H54 (cell line): ENCODE data around the gene ZFP64.
"Not testable (repeated sequence)": the region's sequence is repeated elsewhere in the genome, so short reads cannot be mapped to it uniquely, and the experiment has no call there.

Experiments
- DNase-seq: peaks from one replicate; pipeline ENCODE4 v3.0.0; 2011; ENCODE audit warnings: low spot score, mixed read lengths; ENCODE audit not compliant: insufficient read length
- FAIRE-seq: peaks from 3 replicates; lab custom pipeline; 2011; peaks lifted over from hg19 to GRCh38; lab: Jason Lieb, UNC
- POLR2A ChIP-seq: IDR thresholded peaks from 2 replicates; pipeline ENCODE4 v1.6.1; 2011; ENCODE audit warnings: low read depth, mild to moderate bottlenecking, low read length

The ZFP64 gene

DNA sequence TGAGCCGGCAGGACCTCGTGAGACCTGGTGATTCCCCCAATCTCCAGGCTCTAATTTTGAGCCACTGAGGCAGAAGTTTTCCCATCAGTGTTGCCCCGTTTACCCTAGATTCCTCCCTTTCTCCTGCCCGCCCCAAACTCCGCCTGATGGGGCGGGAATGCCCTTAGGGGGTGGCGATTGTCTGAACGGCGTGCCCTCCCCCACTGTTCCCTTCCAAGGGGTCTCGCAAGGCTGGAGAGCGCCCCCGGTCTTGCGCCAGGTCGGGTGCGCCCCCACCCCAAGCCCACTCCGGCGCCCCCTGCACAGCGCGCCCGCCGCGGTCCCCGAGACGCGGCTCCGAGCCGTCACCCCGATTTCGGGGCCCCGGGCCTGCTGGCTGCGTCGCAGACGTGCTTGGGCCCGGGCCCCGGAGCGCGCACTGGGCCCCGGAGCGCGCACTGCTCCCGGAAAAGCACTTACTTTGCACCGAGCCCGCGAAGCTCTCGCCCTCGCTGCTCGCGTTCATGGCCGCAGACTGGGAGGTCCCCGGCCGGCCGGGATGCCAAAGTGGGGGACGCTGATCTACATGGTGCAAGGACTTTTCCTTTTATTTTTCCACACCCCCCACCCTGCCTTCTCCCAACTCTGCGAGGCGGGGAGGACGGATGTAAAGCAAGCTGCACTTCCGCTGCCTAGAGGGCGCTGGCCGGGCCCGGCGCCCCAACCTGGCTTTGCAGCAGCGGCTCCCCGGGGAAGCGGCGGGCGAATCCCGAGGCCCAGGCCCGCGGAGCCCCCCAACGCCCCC, at the start of gene ZFP64:
Gene ZFP64, minus strand, starts transcription at position 648 of the 784 bp plus-strand sequence. Its CDS starts 143 bp downstream, at position 505.
- peak; percentile 76 for DNase-seq
- FAIRE-seq = no peak
- TF ChIP-seq POLR2A = no peak; the same call in 1 of the 2 replicates

DNA sequence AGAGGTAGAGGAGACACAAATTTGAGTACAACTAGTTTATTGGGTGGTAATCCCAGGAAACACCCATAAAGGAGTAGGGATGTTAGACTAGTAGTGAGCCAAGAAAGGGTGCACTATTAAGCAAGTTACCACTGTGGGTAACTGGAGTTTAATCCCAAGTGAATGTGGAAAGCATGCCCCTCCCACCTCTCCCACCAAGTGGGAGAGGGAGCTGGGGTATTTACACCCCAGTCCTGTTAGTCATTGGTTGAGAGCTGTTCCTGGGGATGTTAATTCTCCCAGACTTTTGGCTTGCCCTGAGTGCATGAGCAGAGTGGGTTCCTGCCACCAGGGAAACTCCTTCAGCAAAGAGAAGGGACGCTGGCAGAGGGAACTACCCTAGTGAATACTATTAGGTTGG, 49.2 kb upstream of the ZFP64 start:
- FAIRE-seq = no peak
- DNase-seq = no peak
- no peak for TF ChIP-seq POLR2A

DNA sequence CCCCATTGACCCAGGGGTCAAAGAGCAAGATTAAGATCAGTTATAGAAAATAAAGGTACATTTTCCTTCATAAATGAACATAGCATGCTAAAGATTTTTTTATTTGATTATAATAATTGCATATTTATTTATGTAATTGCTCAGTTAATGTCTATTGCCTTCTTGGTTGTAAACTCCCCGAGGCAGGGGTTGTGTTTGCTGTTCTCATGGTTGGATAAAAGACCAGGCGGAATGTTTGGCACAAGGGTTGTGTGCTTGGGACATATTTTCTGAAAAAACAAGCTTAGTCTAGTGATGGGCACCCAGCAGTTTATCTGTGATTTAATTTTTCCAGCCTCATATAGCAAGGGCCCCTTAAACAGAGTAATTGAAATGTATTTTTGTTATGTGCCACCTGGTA, 47.5 kb upstream of the ZFP64 start:
- FAIRE-seq (no peak), DNase-seq (no peak)
- no peak for TF ChIP-seq POLR2A

DNA sequence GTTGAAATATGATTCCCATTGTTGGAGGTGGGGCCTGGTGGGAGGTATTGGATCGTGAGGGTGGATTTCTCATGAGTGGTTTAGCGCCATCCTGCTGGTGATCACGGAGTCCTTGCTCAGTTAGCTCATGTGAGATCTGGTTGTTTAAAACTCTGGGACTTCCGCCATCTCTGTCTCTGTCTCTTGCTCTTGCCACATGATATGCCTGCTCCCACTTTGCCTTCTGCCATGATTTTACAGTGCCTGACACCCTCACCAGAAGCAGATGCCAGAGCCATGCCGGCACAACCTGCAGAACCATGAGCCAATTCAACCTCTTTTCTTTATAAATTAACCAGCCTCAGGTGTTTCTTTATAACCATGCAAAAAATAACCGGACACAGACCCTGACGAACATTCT, 44.7 kb upstream of the ZFP64 start:
- DNase-seq = no peak
- FAIRE-seq = no peak
- TF ChIP-seq POLR2A = no peak

DNA sequence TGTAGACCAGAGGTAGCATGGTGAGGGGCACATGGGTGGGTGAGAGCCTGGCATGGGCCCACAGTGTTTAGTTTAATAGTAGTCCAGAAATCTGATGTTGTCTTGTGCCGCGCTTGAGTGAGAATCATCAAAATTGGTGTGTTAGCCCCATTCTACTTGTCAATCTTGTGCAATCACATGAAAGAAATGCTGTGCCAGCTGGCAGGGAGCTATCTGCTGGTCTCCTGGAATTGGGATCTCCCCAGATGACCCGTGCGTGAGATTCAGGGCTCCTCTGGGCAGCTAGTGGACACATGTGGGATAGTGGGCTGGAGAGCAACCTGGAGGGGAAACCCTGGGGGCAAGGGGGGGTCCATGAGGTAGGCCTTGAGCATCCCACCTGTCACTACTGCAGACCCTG, 43.5 kb upstream of the ZFP64 start:
- no peak for DNase-seq
- no peak for FAIRE-seq
- no peak for TF ChIP-seq POLR2A

DNA sequence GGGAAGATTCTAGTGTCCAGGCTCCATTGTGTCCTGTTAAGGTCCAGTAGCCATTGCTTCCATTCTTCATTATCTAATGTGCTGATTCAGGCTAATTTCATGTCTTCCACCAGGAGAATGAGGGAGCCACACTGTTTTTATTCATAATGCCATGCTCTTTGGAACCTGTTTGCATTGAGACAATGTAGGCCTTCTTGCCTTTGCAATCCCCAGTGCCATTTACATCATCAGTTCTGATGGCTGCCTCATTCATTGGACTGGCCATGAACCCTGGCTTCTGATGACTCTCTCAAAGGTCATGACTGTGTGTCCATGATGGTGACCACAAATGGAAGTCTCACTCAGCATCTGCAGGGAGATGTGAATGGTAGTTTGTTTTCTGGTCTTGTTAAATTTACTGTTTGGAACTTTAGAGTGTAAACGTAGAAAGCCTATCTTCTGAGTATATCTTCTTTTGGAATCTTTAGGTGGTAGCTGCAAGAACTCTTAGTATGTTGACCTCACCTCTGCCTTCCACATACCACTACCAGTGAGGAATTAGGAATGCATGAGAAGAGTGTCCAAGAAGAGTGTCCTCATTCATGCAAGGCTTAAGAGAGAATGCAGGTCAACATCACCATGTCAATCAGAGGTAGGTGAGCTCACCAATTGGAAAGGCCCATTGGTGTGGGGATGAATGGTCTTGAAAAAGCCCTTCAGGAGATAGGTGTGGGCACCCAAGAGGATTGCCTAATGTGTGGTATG, 42.9 kb upstream of the ZFP64 start:
- FAIRE-seq (no peak), DNase-seq (no peak)
- no peak for TF ChIP-seq POLR2A

DNA sequence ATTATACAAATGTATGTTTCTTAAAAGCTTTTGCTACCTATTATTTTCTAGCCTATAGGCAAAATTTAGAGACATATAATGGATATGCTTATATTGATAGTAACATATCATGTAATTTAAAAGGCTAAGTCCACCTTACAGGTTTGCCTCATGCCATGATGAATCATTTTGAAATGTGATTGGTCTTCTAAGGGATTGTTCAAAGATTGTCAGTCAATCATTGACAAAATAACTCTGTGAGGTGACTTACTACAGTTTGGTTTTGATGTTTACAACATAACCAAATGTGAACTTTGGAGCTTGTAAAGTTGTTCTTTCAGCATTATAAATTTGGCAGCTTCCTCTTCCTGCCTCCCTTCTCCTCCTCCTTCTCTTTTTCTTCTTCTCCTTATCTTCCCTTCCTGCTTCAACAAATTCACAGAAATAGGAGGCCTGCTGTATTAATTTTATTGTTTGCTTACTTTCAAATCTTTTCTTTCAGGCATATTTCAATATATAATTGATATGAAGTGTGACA, 39.7 kb upstream of the ZFP64 start:
- FAIRE-seq = no peak
- no peak for DNase-seq
- no peak for TF ChIP-seq POLR2A

DNA sequence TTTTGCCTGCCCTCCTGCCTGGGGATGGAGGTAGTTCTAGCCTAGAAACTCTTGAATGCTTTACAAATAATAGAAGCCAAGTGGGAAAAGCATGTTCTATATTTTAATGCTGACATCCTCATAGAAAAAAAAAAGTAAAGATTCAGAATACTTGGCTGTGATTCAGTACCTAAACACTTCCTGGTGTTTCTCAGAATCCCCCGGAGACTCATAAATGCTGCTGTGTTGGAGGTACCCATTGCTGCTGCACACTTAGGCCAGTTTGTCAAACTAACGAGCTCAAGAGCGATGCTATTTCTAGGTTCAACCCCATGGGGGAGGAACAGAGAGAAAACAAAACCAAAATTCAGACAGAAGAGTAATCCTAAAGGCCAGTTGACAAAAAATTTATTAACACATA, 38.8 kb upstream of the ZFP64 start:
- FAIRE-seq (no peak), DNase-seq (no peak)
- TF ChIP-seq POLR2A = no peak

DNA sequence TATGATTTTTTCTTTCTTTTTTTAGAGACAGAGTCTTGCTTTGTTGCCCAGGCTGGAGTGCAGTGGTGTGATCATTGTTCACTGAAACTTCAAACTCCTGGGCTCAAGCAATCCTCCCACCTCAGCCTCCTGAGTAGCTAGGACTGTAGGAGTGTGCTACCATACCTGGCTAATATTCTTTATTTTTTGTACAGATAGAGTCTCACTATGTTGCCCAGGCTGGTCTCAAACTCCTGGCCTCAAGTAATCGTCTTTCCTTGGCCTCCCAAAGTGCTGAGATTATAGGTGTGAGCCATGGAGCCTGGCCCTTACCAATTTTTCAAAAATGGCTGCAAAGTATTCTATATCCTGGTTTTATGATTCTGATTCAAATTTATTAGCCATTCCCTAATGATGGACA, 37.8 kb upstream of the ZFP64 start:
- FAIRE-seq, DNase-seq: not testable (repeated sequence)

DNA sequence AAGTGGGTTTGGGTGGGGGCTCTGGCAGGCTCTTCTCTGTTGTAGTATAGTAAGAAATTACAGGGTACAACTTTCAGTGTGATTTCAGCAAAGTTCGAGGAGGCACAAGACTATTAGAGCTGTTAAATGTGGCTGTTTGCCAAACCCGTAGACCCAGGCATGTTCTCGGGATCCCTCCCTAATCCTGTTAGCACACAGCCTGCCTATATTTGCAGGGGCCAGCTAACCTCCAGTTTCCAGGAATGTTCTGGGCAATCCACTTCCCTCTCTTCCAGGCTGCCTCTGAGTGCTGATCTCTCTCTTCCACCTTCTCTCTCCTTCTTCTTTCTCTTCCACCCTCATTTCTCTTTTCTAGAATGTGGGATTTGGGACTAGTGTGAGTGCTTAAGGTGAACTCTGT, 34.8 kb upstream of the ZFP64 start:
- DNase-seq (no peak), FAIRE-seq (no peak)
- no peak for TF ChIP-seq POLR2A

DNA sequence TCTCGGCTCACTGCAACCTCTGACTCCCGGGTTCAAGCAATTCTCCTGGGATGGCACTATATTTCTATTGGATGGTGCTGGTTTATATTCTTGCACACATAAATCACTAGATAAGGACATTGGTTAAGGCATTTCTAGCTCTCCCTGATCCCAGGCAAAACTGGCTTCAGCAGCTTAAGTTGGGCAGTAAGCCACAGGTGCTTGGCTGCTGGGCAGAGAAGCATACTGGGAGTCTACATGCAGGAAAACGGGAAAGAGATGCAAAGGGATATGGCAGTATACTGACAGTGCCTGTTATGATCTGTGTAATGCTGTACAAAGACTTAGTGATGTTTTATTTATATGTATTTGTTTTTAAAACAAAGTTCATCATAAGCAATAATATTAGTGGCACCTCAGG, 33.3 kb upstream of the ZFP64 start:
- DNase-seq (no peak), FAIRE-seq (no peak)
- TF ChIP-seq POLR2A = no peak

DNA sequence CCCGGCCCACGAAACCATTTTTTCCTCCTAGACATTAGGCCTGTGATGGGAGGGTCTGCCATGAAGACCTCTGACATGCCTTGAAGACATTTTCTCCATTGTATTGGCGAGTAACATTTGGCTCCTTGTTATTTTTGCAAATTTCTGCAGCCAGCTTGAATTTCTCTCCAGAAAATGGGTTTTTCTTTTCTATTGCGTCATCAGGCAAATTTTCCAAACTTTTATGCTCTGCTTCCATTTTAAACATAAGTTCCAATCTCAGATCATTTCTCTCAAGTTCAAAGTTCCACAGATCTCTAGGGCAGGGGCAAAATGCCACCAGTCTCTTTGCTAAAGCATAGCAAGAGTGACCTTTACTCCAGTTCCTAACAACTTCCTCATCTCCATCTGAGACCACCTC, 29.8 kb upstream of the ZFP64 start:
- DNase-seq, FAIRE-seq: not testable (repeated sequence)

DNA sequence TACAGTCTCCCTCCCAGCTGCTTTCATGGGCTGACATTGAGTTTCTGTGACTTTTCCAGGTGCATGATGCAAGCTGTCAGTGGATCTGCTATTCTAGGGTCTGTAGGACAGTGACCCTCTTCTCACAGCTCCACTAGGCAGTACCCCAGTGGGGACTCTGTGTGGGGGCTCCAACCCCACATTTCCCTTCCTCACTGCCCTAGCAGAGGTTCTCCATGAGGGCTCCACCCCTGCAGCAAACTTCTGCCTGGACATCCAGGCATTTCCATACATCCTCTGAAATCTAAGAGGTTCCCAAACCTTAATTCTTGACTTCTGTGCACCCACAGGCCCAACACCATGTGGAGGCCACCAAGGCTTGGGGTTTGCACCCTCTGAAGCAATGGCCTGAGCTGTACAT, 29.3 kb upstream of the ZFP64 start:
- DNase-seq, FAIRE-seq: not testable (repeated sequence)

DNA sequence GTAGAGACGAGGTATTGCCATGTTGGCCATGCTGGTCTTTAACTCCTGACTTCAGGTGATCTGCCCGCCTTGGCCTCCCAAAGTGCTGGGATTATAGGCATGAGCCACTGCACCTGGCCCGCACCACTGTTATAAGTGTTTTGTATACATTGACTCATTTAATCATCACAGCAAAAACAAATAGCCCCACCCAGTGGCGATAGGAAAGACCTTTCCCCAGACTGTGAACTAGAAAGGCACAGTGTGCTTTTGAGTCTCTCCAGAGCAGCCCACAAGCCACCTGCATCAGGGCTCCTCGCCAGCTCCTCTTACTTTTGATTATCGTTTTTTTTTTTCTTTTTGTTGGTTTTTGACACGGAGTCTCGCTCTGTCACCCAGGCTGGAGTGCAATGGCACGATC, 27.9 kb upstream of the ZFP64 start:
- FAIRE-seq = no peak
- no peak for TF ChIP-seq POLR2A
- no peak for DNase-seq
